HFF-Myc (cell line): ENCODE measurements around the gene CPA1.

ENCODE experiments used
- DNase-seq: peaks from one replicate; pipeline ENCODE4 v3.0.0-alpha.2; 2011; ENCODE audit warnings: low read depth; ENCODE audit errors: extremely low read depth
- H3K4me3 ChIP-seq: replicated peaks from 2 replicates; pipeline ENCODE4 v1.5.1; 2011; ENCODE audit warnings: low read depth, mild to moderate bottlenecking, control low read depth, low read length
- CTCF ChIP-seq: IDR thresholded peaks from 2 replicates; pipeline ENCODE4 v1.5.1; 2012; ENCODE audit warnings: mild to moderate bottlenecking, low read depth, low read length, control low read depth; ENCODE audit errors: missing control alignments

CPA1 gene

DNA sequence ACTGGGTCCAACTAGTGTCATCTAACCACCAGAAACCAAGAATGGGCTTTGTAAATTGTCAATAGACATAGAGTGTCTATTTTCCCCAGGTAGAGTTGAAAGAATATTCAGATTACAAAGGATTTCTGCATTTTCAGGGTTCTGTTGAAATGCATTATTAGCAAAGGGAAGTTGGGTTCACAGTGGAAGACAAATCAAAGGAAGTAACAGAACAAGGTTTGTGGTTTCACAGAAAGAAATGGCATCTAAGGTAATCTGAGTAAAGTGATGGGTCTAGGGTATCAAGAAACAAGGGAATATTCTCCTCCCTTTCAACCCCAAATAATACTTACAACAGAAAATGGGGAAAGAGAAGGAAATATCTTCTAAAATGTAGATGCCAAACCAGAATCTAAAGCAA, 34.7 kb downstream of the CPA1 start:
- TF ChIP-seq CTCF, result no peak
- no peak for DNase-seq
- H3K4me3 ChIP-seq, result no peak overlapping the region

- DNase-seq, result no peak
- H3K4me3 ChIP-seq, result no peak overlapping the region
- TF ChIP-seq CTCF, result no peak
Observed at GRCh38 chr7:130417213-130417612, 36.9 kb downstream of the CPA1 start.

DNA sequence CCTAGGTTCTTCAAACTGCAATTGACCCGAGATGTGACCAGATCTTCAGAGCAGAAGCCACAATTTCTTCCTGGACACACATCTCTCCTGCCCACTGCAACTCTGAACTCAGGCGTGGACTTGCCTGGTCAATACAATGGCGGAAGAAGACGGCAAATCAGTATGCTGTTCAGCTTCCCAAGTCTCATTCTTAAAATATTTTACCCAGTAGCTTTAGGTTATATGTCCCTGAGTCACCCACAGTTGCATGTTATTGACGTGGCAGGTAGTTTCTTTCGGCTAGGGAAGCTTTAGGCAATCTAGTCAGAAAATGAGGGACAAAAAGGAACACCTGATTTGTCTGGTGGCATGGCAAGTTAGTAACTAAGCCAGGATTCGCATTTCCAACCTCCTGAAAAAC, 38.0 kb downstream of the CPA1 start:
- no peak for TF ChIP-seq CTCF
- no peak for DNase-seq

DNA sequence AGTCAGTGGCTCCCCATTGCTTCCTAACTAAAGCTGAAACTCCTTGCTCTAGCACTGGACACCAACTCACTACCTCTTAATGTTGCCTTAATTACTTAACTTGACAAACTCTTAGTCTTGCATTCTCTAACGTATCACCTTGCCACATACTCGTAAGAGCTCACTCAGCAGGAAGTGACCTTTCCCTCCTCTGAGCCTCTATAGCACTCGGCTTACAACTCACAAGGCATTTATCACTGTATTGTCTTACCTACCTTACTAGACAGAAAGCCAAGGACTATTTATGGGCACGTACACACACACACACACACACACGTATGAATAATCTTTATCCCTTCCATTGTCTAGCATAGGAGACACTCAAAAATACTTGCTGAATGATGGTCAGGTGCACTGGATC, 39.4 kb downstream of the CPA1 start:
- no peak for TF ChIP-seq CTCF
- DNase-seq, result no peak
- no peak overlapping the region for H3K4me3 ChIP-seq

More for the DNA sequence above, 38.0 kb downstream of the CPA1 start:
- H3K4me3 ChIP-seq, result no peak overlapping the region

DNA sequence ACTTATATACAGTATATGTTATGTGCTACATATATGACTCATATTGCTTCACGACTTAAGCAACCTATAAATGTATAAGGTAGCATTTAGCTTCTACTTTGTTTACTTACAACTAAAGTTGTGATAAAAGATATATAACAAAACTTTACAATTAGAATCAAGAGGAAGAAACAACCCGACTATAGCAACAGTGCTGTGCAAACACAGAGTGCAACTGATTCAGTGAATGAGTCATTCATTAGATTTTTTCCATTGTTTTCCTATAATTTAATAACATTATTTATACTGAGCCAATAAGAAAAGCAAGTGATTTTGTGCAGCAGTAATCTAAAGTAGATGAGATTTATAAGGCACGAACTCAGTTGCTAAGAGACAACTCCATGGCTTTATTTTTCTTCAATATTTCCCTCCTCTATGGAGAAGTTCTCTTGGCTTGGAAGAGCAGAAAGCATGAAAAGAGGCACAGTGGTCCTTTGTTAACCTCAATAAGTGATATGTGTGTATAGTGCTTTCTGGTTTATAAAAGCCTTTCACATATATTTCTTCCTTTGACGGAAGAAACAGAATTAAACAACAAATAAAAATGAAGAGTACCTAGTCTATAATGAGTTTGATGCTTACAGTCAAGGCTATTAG, 40.8 kb downstream of the CPA1 start:
- no peak for DNase-seq
- no peak for TF ChIP-seq CTCF
- no peak overlapping the region for H3K4me3 ChIP-seq

GRCh38 chr7:130421684-130422083, 41.4 kb downstream of the CPA1 start:
- DNase-seq, result no peak
- no peak for TF ChIP-seq CTCF
- H3K4me3 ChIP-seq, result no peak overlapping the region

DNA sequence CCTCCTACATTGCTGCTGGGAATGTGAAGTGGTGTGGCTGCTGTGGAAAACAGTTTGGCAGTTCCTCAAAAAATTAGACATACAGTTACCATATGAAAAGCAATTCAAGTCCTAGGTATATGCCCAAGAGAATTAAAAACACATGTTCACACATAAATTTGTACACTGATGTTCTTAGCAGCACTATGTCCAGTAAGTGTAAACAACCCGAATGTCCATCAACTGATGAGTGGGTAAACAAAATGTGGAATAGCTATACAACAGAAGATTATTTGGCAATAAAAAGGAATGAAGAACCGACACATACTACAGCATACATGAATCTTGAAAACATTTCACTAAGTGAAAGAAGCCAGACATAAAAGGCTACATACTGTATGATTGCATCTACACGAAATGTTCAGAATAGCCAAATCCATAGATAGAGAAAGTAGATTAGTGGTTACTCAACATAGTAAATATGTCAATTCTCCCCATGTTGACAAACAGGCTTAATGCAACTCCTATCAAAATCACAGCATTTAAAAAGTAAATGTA, 43.3 kb downstream of the CPA1 start:
- no peak for DNase-seq
- TF ChIP-seq CTCF, result no peak

More for the DNA sequence above, 43.3 kb downstream of the CPA1 start:
- no peak overlapping the region for H3K4me3 ChIP-seq
